ENCODE measurements around the gene PLPP7. TPM values are rescaled to one million over a fixed set of nuclear protein-coding genes. Genes with fewer than 3 reads are reported as not detected.

The PLPP7 gene
- total RNA-seq, 1 experiment from 2014 or later = not detected

- no peaks in the 10 kb centered on the region for H3F3A ChIP-seq (ENCODE audit: insufficient read depth, low read depth)
- no peaks in the 10 kb centered on the region for H3K9me2 ChIP-seq (ENCODE audit: insufficient read depth)
- H3K4me2 ChIP-seq = no peak overlapping the region
- H3K9me3 ChIP-seq (ENCODE audit: insufficient read depth, low read depth) = no peaks in the 10 kb centered on the region
- no peaks in the 10 kb centered on the region for H4K20me1 ChIP-seq (ENCODE audit: insufficient read depth)
- H2AFZ ChIP-seq = no peak overlapping the region
- H3K36me3 ChIP-seq (ENCODE audit: low read depth) = no peaks in the 10 kb centered on the region
- no peak overlapping the region for H3K4me3 ChIP-seq
- TF ChIP-seq EZH2 (IDR thresholded peaks at IDR 0.05; ENCODE audit: low read depth) = no peak
- no peak for TF ChIP-seq CTCF (conservative IDR thresholded peaks at IDR 0.05)
- no peak for DNase-seq
- no TSS peak for BruUV-seq (replicated peaks)
- H3K27me3 ChIP-seq (ENCODE audit: insufficient read depth, low read depth) = peaks cover 36% of the 10 kb centered on the region
- ChIA-PET POLR2A (ENCODE audit: unreplicated experiment) (no interaction called here), CTCF (no interaction called here)
- no peaks in the 10 kb centered on the region for H3K4me1 ChIP-seq (replicated peaks; ENCODE audit: insufficient read depth)
- no peaks in the 10 kb centered on the region for H3K79me2 ChIP-seq (ENCODE audit: low read depth)
- intact Hi-C loops (cut with micrococcal nuclease; ENCODE audit: unreplicated experiment) = no loop called here
- H3K27ac ChIP-seq = no peak overlapping the region
Measured at GRCh38 chr9:131282688-131283422, 6.7 kb upstream of the PLPP7 start.

- Histone ChIP-seq H3K27me3 (ENCODE audit: insufficient read depth, low read depth) (peaks cover 31% of the 10 kb centered on the region), H2AFZ (no peak overlapping the region), H3F3A (ENCODE audit: insufficient read depth, low read depth) (no peaks in the 10 kb centered on the region), H4K20me1 (ENCODE audit: insufficient read depth) (no peaks in the 10 kb centered on the region), H3K4me2 (no peak overlapping the region), H3K79me2 (ENCODE audit: low read depth) (no peaks in the 10 kb centered on the region), H3K36me3 (ENCODE audit: low read depth) (no peaks in the 10 kb centered on the region), H3K9me3 (ENCODE audit: insufficient read depth, low read depth) (no peaks in the 10 kb centered on the region), H3K9me2 (ENCODE audit: insufficient read depth) (no peaks in the 10 kb centered on the region), H3K4me1 (replicated peaks; ENCODE audit: insufficient read depth) (no peaks in the 10 kb centered on the region), H3K27ac (no peak overlapping the region), H3K4me3 (no peak overlapping the region)
- ChIA-PET POLR2A (ENCODE audit: unreplicated experiment) (no interaction called here), CTCF (no interaction called here)
- no TSS peak for BruUV-seq (replicated peaks)
- intact Hi-C loops (cut with micrococcal nuclease; ENCODE audit: unreplicated experiment) = no loop called here
- no peak for DNase-seq
- TF ChIP-seq EZH2 (IDR thresholded peaks at IDR 0.05; ENCODE audit: low read depth) (no peak), CTCF (conservative IDR thresholded peaks at IDR 0.05) (no peak)
Measured at GRCh38 chr9:131284856-131285255, 4.7 kb upstream of the PLPP7 start.

- Histone ChIP-seq H3F3A (ENCODE audit: insufficient read depth, low read depth) (no peaks in the 10 kb centered on the region), H3K27ac (no peak overlapping the region), H2AFZ (no peak overlapping the region), H3K27me3 (ENCODE audit: insufficient read depth, low read depth) (peaks cover 6% of the 10 kb centered on the region), H3K4me3 (no peak overlapping the region), H3K79me2 (ENCODE audit: low read depth) (no peaks in the 10 kb centered on the region), H3K4me2 (no peak overlapping the region), H3K9me2 (ENCODE audit: insufficient read depth) (no peaks in the 10 kb centered on the region), H3K36me3 (ENCODE audit: low read depth) (no peaks in the 10 kb centered on the region), H4K20me1 (ENCODE audit: insufficient read depth) (no peaks in the 10 kb centered on the region), H3K9me3 (ENCODE audit: insufficient read depth, low read depth) (no peaks in the 10 kb centered on the region), H3K4me1 (replicated peaks; ENCODE audit: insufficient read depth) (no peaks in the 10 kb centered on the region)
- intact Hi-C loops (cut with micrococcal nuclease; ENCODE audit: unreplicated experiment) = no loop called here
- TF ChIP-seq EZH2 (IDR thresholded peaks at IDR 0.05; ENCODE audit: low read depth) (no peak), CTCF (conservative IDR thresholded peaks at IDR 0.05) (no peak)
- DNase-seq = no peak
- BruUV-seq (replicated peaks) = no TSS peak
- ChIA-PET CTCF (interaction anchor here (0.5 kb wide), 1 partner anchor 77 kb away, joined by 11 read pairs; no protein-coding TSS in a partner anchor), POLR2A (ENCODE audit: unreplicated experiment) (no interaction called here)
Measured at GRCh38 chr9:131287359-131287758, 2.2 kb upstream of the PLPP7 start.
